Activated T-helper 1 cell treated with anti-CD3 and anti-CD28 coated beads, Interleukin-2, amount 50 U/mL, for 16 hours (primary cell): ENCODE results near the gene TSPAN18.

ENCODE experiments used
- DNase-seq, 2 donors: peaks; one replicate each; pipeline ENCODE4 v3.0.0-alpha.2; 2020; ENCODE audit warnings: low read depth in 1 of 2, low spot score in 1 of 2

The TSPAN18 gene

DNA sequence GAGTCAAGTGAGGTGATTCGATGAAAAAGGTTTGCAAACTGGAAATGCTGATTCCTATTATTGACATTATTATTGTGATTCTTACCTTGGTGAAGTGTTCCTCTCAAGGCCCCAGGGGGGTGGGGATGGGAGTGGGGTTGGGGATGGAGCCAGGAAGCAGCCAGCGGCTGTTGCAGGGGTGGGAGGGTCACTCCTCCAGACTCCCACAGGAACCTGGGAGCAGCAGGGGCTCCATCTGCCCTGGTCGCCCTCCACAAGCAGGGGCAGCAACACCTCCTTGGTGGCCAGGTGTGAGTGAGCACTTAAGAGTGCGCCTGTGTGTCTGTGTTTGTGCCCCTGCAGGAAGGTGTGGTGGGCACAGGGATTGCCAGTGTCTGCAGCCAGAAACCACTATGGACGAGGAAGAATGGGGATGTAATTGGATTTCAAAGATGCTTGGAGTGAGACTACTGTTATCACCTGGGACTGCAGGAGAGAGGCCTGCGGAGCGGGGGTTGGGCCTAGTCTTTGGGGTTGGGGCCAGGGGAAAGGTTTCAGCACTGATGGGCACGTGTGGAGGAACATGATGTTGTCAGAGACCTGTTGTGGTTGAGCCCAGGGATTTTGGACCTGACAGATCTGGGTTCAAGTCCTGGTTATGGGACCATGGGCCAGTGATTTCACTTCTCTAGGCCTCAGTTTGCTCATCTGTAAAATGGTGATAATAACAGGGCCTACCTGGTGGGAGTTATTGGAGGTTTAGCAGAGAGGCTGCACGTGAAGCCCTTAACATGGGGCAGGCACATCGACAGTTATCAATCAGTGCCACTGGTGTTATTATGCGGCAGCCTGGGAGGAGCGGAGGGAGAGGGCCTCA is 227.5 kb downstream of the TSPAN18 start:
- no peak for DNase-seq

DNA sequence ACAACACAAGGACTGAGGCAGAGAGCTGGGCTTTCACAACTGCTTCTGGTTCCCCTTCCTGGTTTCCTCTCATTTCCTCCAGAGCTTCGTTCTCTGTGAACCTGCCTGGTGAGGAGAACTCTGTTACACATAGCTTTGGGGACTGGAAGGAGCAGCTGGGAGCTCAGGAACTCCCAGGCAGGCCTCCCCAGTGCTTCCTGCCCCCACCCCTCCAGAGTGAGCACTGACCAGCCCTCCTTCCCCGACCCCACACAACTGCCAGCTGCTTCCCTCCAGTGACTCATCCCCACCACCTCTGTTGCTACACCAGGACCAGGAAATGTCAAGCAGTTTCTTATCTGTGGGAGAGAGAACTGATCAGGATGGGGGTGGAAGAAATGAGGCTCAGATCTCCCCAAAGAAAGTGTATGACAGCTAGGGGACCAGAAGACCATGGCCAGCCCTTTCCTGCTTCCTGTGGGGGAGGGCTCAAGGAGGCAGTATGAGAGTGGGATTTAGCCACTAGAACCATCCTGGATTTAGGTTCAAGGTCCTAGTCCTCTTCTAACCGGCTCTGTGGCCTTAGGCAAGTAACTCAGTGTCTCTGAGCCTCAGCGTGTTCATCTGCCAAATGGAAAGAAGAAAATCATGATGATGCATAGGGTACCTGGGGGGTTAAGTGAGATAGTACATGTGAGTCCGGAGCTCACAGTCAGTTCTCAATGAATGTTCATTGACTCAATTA is 228.4 kb downstream of the TSPAN18 start:
- DNase-seq = no peak

DNA sequence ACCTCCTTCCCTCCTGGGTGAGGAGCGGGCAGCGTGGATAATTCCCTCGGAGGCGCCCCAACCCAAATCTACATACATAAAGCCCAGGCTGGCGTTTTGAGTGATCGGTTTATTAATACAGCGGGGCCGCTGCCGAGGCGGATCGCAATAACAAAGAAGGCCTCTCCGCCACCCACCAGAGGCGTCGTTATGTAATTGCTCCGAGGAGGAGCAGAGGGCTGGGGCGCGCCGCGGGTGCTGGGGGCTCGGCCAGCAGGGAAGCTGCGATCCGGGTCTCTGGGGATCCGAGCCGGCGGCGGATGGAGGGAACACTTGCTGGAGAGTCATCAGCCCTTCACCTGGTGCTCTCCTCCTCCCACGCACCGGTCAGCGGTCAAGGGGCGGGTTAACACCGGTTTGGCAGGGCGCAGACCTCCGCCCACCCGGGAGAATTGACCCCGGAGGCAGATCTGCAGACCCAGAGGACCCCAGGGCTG is 230.3 kb downstream of the TSPAN18 start:
- DNase-seq = no peak

DNA sequence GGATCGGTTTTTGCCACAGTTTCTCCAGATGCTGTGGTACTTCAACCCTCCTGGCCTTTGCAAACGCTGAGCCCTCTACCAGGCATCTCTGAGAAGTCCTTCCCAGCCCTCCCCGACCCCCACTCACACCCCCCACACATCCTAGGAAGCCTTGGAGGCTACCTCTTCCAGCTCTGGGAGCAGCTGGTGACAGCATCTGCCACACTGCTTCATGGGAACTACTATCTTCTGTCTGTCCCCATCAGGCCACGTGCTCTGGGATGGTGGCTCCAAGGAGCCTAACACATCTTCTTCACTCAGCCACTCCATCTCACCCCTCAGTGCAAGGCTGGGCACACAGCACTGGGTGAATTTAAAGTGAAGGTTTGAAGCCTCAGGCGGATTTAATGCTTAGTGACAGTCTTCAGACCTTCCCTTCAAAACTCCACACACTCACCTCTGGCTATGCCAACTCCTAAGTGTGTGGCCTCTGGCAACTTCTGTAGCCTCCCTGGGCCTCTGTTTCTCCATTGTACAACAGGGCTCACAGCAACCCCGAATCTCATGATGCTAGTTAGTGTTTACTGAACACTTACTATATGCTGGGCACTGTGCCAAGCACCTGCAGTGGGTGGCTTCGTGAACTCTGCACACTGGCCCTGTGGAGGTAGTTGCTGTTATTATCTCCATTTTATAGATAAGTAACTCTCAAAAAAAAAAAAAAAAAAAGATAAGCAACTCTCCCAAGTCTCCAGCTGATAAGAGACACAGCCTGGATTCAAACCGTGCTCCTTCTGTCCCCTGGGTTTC is 231.2 kb downstream of the TSPAN18 start:
- DNase-seq = no peak

DNA sequence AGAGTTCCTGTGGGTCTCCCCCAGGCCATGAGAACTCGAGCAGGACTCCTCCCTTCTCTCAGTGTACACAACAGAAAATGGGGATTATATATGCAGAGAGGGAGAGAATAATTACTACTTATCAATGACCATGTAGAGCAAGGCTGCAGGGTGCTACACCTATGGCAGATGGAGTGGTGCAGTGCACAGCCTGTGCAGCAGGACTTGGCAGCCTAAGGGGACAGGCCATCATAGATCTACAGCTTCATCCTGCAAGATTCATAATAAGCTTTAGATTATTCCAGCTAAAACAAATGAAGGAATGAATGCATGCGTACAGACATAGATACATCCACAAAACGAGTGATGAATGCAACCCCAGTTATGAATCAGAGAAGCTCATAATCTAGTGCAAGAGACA is 232.3 kb downstream of the TSPAN18 start:
- DNase-seq = no peak

DNA sequence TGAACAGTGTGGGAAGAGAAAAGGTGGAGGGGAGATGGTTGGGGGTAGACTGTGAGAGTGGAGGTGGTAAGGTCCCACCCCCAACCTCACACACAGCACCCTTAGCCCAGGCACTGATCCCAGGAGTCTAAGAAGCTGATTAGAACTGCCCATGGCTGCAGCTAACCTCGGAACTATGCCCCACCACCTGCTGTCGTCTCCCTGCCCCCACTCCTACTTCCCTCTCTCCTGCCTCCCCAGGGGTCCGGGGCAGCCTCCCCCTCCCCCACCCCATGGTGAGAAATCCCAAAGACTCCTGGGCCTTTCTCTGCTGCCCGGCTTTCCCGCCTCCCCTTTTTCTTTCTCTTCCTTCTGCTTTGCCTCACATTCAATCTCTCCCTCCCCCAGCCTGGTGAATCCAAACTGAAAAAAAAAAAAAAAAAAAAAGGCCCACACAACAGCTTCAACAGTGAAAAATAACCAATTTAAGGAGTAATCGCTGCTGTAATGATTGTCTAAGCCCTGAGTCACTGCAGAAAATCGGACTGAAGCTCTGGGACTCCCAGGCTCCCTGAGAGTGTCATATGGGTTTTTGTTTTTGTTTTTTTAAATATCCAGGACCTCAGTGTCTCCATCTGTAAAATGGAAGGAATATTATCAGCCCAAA is 233.6 kb downstream of the TSPAN18 start:
- DNase-seq = no peak

DNA sequence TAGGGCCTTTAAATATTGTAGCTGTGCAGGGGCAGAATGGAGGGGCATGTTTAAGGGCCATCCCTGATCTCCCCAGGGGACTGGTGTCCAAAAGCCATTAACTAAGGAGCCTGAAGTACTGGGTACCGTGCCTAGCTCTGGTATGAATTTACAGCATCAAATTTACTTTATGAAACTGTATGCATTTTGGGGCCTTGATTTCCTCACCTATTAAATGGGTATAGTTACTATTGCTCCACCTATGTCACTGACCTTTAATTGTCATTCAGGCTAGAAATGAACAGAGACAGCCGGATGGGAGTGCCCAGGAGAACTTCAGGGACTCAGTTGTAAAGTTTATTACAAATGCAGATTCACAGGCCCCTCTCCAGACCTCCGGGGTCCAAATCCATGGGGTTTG is 235.7 kb downstream of the TSPAN18 start:
- DNase-seq = no peak

DNA sequence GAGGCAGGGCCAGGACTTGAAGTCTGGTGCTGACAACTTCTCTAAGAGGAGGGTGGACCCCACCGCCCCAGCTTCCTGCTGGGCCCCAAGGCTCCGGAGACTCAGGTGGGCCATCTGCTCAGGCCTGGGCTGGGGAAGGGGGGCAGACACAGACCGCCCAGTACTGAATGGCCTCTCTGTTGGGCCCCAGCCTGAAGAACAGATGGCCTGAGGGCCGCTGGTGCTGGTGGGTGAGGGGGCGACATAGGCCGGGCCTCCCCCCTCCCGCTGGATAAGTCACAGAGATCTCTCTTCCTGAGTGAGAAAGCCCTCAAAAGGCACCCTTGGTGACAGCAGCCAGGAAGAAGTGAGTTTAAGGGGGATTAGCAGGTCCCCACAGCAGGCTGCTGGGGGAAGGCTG is 236.4 kb downstream of the TSPAN18 start:
- no peak for DNase-seq

DNA sequence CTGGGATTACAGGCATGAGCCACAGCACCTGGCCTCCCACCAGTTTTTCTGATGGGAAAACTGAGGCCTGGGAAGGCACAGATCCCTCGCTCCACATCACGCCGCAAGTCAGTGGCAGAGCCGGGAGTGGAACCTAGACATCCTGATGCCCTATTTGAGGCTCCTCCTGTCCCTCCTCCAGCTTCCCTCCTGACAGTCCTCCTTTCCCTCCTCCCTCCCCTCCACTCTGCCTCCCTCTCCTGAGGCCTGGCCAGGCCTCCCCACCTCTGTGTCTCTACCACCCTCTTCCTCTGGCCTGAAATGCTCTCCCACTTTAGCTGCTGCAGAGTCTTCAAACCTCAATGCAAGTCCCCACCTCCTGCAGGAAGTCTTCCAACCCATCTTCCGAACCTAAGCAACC is 237.2 kb downstream of the TSPAN18 start:
- DNase-seq = no peak

DNA sequence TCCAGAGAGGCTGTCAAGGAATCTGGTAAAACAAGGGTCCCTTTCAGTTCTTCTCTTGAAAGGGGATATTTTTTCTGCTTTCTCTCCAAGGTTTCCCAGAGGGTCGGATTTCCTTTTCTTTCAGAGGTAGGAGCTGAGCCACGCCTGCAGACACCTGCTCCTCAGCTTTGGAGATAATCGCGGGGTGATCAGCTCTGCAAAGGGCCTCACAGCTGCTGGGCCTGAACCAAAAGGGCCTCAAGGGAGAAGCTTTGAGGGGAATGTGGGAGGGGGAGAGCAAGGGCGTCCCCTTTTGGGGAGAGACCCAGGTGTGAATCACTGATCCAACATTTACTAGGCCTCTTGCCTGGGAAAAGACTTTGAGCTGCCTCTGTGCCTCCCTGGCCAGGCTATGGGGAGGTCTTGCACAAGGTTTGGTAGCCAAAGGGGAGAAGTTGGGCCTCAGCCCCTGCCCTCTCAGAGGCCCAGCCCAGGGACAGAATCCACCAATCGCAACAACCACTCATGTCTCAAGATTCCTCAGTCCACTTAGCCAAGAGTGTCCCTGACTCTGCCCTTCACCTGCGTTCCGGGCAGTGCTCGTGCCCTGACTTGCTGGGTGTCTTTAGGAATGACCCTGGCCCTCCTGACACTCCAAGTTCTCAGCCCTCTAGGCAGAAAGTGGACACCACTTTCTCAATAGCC is 237.9 kb downstream of the TSPAN18 start:
- no peak for DNase-seq

DNA sequence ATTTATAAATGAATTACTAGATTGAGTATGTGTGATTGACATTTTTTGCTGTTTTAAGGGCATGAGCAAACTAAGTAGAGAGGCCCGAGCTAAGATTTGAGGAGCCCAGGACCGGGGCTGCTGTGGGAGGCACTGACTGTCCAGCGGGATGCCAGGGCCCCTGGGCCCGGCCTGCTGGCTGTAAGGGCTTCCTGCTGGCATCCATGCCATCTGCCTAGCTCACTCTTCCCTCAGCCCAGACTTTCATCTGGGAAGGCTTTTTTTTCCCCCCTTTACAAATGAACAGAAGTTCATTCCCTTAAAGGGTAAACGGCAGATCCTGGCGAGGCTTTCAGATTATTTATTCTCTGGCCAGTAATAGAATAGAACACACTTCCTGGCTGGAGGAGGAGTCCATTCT is 239.9 kb downstream of the TSPAN18 start:
- DNase-seq = no peak

DNA sequence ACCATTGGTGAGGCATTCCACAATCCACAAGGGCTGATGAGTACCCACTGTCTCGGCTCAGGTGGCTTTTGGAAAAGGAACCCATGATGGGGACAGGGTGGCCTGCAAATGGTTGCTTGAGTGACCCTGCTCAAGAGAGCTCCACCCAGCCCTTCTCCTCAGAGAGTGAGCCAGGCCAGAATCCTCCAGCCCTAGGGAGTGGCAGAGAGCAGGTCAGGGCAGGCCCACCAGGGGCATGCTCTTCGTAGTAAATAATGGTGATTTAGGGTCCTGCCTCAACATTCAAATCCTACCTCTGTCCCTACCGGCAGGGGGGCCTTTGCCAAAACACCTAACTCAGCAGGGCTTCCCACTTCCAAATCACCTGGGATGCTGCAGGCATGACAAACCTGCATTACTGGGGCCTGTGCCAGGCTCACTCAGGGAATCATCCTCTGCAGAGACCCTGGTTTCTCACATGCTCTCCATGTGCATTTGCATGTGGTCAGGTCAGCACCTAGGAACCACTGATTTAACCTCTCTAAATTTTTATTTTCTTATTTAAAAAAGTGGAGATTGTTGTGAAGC is 241.3 kb downstream of the TSPAN18 start:
- no peak for DNase-seq

DNA sequence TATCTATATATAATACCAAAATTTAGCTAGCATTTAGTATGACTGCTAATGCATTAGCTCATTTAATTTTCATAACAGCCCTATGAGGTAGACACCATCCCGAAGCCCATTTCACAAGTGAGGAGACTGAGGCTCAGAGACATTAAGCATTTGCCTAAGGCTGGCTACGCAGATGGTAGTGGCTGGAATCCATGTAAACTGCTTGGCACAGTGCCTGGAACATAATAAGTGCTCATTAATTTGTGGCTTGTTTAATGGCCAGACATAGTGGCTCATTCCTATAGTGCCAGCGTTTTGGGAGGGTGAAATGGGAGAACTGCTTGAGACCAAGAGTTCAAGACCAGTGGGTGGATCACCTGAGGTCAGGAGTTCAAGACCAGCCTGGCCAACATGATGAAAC is 241.7 kb downstream of the TSPAN18 start:
- DNase-seq = no peak

DNA sequence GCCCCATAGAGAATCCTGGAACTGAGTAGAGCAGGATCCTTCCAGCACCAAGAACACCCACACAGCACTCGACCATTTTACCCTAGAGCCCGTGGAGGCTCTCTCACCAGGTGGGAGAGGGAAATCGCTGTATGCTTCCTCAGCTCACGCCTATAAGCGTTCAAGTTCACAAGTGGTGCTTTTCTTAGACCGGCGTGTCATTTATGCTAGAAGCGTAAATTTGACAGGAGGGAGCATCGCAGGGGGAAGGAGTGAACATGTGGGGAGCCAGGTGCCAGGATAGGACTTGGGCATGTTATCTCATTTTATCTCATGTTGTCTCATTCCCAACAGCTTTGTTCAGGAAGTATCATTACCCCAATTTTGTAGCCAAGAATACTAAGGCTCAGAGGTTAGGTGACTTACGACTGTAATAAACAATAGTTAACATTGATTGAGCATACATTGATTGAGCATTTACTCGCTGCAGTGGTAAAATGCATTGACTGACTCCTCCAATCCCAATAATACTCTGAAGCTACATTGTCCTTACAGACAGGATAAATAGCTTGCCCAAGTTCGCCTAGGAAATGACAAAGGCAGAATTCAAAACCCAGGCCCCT is 243.0 kb downstream of the TSPAN18 start:
- DNase-seq = no peak

DNA sequence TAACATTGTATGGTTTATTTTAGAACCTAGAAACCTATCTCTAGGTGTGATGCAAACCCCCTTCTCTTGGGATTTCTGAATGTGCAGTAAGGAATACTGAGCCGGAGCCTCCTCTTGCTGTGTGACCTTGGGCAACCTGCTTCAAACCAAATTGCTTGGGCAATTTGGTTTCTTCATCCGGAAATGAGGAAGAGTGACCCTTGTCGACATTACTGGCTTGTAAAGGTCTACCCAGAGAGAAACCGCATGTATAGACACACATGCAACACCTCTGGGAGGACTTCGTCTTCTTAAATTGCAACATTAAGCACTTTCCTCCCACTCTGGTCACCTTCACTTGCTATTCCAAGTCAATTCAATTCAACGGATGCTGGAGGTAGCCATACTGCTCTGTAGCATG is 243.5 kb downstream of the TSPAN18 start:
- DNase-seq = no peak

DNA sequence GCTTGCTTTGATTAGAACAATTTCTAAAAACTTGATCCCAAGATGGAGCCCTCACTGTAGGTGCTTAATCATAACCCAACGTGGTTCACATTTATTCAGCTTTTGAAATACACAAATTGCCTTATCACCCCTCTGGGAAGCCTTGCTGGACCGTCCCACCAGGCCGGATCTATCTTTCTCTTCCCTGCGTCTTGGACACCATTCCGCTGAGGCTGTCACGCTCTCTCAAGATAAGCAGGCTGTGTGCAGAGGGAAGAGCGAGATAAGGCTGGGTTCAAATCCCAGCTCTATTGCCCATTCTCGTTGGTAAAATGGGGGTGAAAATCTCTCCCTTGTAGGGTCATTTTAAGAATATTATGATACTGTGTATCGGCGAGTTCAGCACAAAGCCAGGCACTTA is 244.4 kb downstream of the TSPAN18 start:
- no peak for DNase-seq

DNA sequence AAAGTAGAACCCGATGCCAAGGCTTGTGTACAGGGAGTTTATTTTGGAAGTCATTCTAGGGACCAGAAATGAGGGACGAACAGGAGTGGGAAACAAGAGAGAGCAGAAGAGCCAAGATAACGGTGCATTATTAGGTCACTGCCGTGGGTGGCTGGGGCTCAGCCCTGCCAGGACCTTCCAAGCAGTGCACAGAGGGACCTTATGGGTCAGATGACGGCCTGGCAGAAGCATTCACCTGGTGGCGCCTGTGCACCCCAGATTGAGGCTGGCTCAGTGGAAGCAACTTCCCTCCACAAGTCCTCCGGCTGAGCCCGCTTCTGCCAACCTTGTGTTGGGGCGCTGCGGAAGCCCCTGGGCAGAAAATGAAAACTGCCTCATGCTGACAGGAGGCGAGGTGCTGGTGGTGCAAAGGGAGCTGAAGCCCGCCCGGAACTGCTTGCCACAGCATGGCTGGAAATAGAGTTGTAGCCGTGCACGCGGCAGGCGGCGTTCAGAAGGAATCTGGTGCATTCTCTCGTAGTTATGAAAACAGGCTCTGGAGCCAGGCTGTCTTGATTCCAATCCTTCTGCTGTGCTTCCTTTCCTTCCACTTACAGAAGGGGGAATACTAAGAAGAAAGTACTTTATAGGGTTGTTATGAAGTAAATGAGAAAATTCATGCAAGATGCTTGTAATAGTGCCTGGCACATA is 246.1 kb downstream of the TSPAN18 start:
- DNase-seq = no peak

DNA sequence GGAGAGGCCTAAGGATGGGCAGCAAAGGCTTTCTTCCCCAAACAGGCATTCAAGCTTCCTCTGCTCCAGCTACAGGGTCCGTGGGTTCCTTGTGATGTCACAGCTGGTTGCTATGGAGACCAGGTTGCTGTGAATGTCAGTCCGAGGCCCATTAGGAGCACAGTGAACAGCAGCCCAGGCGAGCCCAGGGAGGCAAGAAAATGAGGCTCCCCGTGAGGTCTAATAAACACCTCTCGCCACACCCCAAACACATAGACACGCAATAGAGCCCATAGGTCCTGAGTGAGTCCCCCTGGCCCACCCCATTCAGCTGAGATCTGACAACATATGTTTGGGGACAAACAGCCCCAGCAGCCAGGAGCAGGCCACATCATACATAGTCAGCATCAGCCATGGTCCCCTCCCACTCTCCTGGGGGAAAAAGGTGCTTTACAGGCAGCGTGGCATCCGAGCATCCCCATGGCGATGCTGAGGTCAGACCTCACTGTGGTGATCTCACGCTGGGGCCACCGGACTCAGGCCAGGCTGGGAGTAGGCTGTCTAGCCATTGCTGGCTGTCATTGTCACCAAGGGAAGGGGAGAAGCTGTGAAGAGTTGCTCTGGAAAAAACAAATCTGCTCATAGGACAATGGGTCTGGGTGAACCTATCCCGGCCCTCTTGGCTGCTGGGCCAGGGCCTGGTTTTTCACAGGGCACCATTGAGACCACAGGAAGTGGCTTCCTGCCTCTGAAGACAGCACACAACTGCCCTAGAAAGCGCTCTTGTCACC is 247.1 kb downstream of the TSPAN18 start:
- no peak for DNase-seq
